ENCODE results near the gene LRRC32. TPM values are rescaled to one million over a fixed set of nuclear protein-coding genes. Genes with fewer than 3 reads are reported as not detected.

LRRC32 gene
- total RNA-seq, 4 donors from 2014 or later, result 19.1 to 87.5 (median 45.3) TPM

DNA sequence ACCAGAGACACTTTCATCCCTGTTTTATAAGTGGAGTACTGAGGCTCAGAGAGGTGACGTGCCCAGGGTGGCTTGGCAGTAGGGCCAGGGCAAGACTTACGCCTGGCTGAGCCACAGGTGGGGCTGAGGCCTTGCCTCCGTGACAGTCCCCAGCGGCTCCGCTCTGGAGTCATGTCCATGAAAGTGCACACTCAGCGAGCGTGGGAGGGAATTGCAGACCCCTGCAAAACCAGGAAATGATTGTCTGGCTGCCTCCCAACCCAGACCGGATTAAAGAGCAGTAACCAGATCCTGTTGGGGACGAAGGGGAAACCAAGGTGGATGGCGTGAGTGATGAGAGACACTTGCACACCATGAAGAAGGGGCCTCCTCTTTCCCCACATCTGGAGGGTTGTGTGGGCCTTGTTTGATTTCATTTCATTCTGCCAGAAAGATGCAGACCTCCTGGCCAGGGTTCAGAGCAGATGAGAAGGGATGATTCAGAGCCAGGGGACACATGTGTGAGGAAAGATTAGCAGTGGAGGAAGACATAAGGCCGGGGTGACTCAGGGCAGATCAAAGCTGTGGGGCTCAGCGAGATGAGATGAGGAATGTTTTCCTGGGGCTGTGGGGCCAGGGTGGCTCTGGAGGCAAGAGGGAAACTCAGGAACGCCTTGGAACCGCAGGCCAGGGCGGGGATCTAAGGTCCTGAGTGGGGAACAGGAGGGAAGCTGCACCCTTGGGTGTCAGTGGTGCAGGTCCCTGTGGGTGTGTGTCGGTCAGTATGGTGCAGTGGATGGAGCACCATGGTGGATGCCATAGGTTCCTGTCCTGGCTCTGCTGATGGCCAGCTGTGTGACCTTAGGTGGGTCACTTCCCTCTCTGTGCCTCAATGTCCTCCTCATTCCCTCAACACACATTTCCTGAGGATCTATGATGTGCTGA is 29.9 kb upstream of the LRRC32 start:
- Histone ChIP-seq H3K4me1 (peaks cover 0 to 8% (median 0%) of the 10 kb centered on the region in 4 donors), H3K9me3 (peaks cover 0 to 4% (median under 1%) of the 10 kb centered on the region in 4 donors), H3K36me3 (no peaks in the 10 kb centered on the region), H3K4me3 (no peak overlapping the region), H3K27ac (replicated peaks in 1 of 4) (no peak overlapping the region), H3K27me3 (no peaks in the 10 kb centered on the region)
- 67% methylated on average over 15 of the region's 16 CpGs for WGBS
- intact Hi-C loops (cut with DNase I), result no loop called here
- no peak for DNase-seq (ENCODE audit: extremely low spot score)
- TF ChIP-seq POLR2AphosphoS5 (IDR thresholded peaks at IDR 0.05) (no peak), POLR2A (IDR thresholded peaks at IDR 0.05; ENCODE audit: low read depth) (no peak), EP300 (IDR thresholded peaks at IDR 0.05) (no peak)
- TF ChIP-seq, protein P1, sequence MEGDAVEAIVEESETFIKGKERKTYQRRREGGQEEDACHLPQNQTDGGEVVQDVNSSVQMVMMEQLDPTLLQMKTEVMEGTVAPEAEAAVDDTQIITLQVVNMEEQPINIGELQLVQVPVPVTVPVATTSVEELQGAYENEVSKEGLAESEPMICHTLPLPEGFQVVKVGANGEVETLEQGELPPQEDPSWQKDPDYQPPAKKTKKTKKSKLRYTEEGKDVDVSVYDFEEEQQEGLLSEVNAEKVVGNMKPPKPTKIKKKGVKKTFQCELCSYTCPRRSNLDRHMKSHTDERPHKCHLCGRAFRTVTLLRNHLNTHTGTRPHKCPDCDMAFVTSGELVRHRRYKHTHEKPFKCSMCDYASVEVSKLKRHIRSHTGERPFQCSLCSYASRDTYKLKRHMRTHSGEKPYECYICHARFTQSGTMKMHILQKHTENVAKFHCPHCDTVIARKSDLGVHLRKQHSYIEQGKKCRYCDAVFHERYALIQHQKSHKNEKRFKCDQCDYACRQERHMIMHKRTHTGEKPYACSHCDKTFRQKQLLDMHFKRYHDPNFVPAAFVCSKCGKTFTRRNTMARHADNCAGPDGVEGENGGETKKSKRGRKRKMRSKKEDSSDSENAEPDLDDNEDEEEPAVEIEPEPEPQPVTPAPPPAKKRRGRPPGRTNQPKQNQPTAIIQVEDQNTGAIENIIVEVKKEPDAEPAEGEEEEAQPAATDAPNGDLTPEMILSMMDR (IDR thresholded peaks at IDR 0.05), result no peak

DNA sequence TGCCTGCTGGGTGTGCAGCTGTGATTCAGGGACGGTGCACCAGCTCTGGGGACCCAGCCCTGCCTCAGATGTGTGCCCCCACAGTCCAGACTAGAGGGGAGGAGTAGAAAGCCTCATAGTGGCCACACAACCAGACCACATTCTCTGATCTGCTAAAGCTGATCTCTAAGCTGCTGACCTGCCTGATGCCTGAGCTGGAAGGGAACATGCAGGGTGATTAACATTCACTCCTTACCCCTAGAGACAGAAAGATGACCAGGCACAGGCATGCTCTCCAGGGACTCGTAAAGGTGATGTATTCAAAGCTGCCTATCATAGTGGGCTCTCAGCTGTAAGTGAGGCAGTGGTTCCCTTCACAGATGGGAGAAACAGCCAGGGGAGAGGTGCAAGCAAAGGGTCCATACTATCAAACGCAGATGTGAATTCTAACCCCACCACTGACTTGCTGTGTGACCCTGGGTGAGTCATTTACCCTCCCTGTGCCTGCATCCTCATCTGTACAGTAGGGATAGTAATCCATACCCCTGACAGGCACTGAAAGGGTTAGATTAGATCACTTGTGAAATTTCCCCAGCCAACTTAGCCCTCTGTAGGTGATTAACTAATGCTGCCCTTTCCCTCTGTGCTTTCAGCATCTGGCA is 29.0 kb upstream of the LRRC32 start:
- Histone ChIP-seq H3K36me3 (no peaks in the 10 kb centered on the region), H3K27me3 (no peaks in the 10 kb centered on the region), H3K4me3 (no peak overlapping the region), H3K4me1 (peaks cover 0 to 8% (median 0%) of the 10 kb centered on the region in 4 donors), H3K27ac (replicated peaks in 1 of 4) (no peak overlapping the region), H3K9me3 (no peaks in the 10 kb centered on the region)
- intact Hi-C loops (cut with DNase I), result no loop called here
- 93% methylated on average over 3 of the region's 3 CpGs for WGBS
- no peak for DNase-seq (ENCODE audit: extremely low spot score)
- TF ChIP-seq POLR2A (IDR thresholded peaks at IDR 0.05; ENCODE audit: low read depth) (no peak), POLR2AphosphoS5 (IDR thresholded peaks at IDR 0.05) (no peak), EP300 (IDR thresholded peaks at IDR 0.05) (no peak)
- TF ChIP-seq, protein P1 (IDR thresholded peaks at IDR 0.05), result no peak

DNA sequence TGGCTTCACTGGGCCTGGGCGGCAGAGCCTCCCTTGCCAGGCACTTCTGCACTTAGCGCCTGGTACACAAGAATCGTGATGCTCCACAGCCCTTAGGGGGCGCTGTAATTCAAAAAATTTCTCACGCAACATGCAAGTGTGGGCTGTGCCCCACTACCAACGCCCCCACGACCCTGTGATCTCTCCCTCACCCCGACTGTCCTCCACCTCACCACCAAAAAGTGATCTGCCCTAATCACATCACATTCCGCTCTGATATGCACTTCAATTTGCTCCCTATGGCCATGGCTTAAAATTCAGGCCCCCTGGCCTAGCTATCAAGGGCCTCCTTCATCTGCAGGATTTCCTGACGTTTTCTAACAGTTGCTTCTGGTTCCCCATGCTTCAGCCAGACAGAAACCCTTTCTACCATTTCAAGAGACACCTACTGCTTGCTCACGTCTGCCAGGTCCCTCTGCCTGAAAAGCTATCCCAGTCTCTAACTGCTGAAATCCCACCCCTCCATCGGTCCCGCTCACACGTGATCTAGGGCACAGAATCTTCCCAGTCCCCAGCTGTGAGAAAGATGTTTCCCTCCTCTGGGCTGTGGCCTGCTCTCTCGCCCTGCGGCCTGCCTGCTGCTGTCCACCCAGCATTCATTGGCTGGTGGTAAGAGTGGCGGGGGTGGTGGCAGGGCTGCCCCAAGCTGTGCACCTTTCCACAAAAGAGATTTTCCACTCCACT is 27.9 kb upstream of the LRRC32 start:
- intact Hi-C loops (cut with DNase I), result no loop called here
- Histone ChIP-seq H3K27ac (replicated peaks in 1 of 4) (no peak overlapping the region), H3K9me3 (no peaks in the 10 kb centered on the region), H3K4me3 (no peak overlapping the region), H3K27me3 (no peaks in the 10 kb centered on the region), H3K4me1 (peaks cover 0 to 8% (median 0%) of the 10 kb centered on the region in 4 donors), H3K36me3 (no peaks in the 10 kb centered on the region)
- TF ChIP-seq EP300 (IDR thresholded peaks at IDR 0.05) (no peak), POLR2A (IDR thresholded peaks at IDR 0.05; ENCODE audit: low read depth) (no peak), POLR2AphosphoS5 (IDR thresholded peaks at IDR 0.05) (no peak)
- 82% methylated on average over 17 of the region's 17 CpGs for whole genome bisulfite sequencing
- DNase-seq (ENCODE audit: extremely low spot score), result no peak

DNA sequence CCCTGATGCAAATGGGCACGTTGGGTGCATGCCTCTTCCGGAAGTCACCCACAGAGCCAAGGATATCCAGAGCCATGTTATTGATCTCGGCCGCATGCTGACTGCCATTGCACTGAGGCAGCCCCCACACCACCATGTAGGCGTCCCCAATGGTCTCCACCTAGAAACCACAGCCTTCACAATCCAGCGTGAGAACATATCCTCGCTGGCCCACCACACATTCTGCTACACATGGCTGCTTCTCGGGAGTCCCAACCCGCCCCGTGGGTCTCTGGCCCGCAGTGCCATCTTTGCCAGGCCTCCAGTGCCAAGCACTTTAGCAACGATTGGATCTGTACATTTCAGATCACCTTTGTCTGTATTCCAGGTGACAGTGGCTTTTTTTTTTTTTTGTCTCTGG is 26.2 kb upstream of the LRRC32 start:
- 95% methylated on average over 12 of the region's 12 CpGs for WGBS
- Histone ChIP-seq H3K27me3 (no peaks in the 10 kb centered on the region), H3K9me3 (no peaks in the 10 kb centered on the region), H3K4me1 (peaks cover 0 to 8% (median 0%) of the 10 kb centered on the region in 4 donors), H3K36me3 (no peaks in the 10 kb centered on the region), H3K27ac (replicated peaks in 1 of 4) (no peak overlapping the region), H3K4me3 (no peak overlapping the region)
- no peak for DNase-seq (ENCODE audit: extremely low spot score)
- TF ChIP-seq POLR2A (IDR thresholded peaks at IDR 0.05; ENCODE audit: low read depth) (no peak), EP300 (IDR thresholded peaks at IDR 0.05) (no peak), POLR2AphosphoS5 (IDR thresholded peaks at IDR 0.05) (no peak)
- TF ChIP-seq, protein P1 (IDR thresholded peaks at IDR 0.05), result no peak
- intact Hi-C loops (cut with DNase I), result no loop called here
